ENCODE results near the gene CHAT.

CHAT gene

GRCh38 chr10:49688920-49689319, 75.1 kb downstream of the CHAT start:
- DNase-seq = no peak

- DNase-seq = no peak
Observed at GRCh38 chr10:49689882-49690510, 76.2 kb downstream of the CHAT start.

GRCh38 chr10:49690698-49691356, 77.0 kb downstream of the CHAT start:
- DNase-seq = no peak

- no peak for DNase-seq
Observed at GRCh38 chr10:49691588-49691987, 77.8 kb downstream of the CHAT start.

GRCh38 chr10:49694466-49694865, 80.6 kb downstream of the CHAT start:
- no peak for DNase-seq

GRCh38 chr10:49696311-49696710, 82.5 kb downstream of the CHAT start:
- no peak for DNase-seq

- DNase-seq = no peak
Observed at GRCh38 chr10:49698679-49699078, 84.8 kb downstream of the CHAT start.

- no peak for DNase-seq
Observed at GRCh38 chr10:49700211-49700610, 86.4 kb downstream of the CHAT start.

- DNase-seq = no peak
Observed at GRCh38 chr10:49700997-49701396, 87.2 kb downstream of the CHAT start.

- no peak for DNase-seq
Observed at GRCh38 chr10:49707585-49707984, 93.7 kb downstream of the CHAT start.

- DNase-seq = no peak
Observed at GRCh38 chr10:49709934-49710333, 96.1 kb downstream of the CHAT start.

- DNase-seq = no peak
Observed at GRCh38 chr10:49710966-49711365, 97.1 kb downstream of the CHAT start.

- DNase-seq = no peak
Observed at GRCh38 chr10:49711481-49711880, 97.6 kb downstream of the CHAT start.

- no peak for DNase-seq
Observed at GRCh38 chr10:49713266-49713665, 99.4 kb downstream of the CHAT start.

All from suppressor macrophage (primary cell).